Endometrial microvascular endothelial cells (primary cell): ENCODE results near the gene PPP1R15B. TPM values are rescaled to one million over a fixed set of nuclear protein-coding genes. Genes with fewer than 3 reads are reported as not detected.

Source experiments
- in situ Hi-C: cut with HindIII; loops from 2 replicates; pipeline ENCODE4 v1.10.0; 2017; ENCODE audit warnings: low sequenced_read_pairs, low pct_unique_long_range_greater_than_20kb; ENCODE audit errors: inconsistent ontology term
- total RNA-seq: library from RNA; depleted of rRNA; stranded (reverse); fragments of >200 nt; gene quantifications from one replicate; pipeline ENCODE4 v1.2.3, GENCODE V29; 2015; ENCODE audit errors: inconsistent ontology term

The PPP1R15B gene
- 39.4 TPM for total RNA-seq

GRCh38 chr1:204411451-204412204 is at the start of gene PPP1R15B:
TSS of gene PPP1R15B (minus strand) at chr1:204411817. CDS start at chr1:204411411, 406 bp downstream.
- in situ Hi-C loops, result no loop called here

GRCh38 chr1:204460346-204460745 is 48.7 kb upstream of the PPP1R15B start:
- in situ Hi-C loops, result no loop called here

- in situ Hi-C loops, result no loop called here
Observed at GRCh38 chr1:204459706-204460105, 48.1 kb upstream of the PPP1R15B start.

GRCh38 chr1:204457666-204458065 is 46.0 kb upstream of the PPP1R15B start:
- in situ Hi-C loops, result no loop called here

- in situ Hi-C loops, result no loop called here
Observed at GRCh38 chr1:204456826-204457442, 45.3 kb upstream of the PPP1R15B start.

- in situ Hi-C loops, result no loop called here
Observed at GRCh38 chr1:204455831-204456145, 44.2 kb upstream of the PPP1R15B start.

GRCh38 chr1:204455063-204455830 is 43.6 kb upstream of the PPP1R15B start:
- in situ Hi-C loops, result no loop called here

GRCh38 chr1:204454476-204454875 is 42.9 kb upstream of the PPP1R15B start:
- in situ Hi-C loops, result no loop called here

- in situ Hi-C loops, result no loop called here
Observed at GRCh38 chr1:204453141-204453772, 41.6 kb upstream of the PPP1R15B start.

GRCh38 chr1:204451352-204452124 is 39.9 kb upstream of the PPP1R15B start:
- in situ Hi-C loops, result no loop called here

- in situ Hi-C loops, result no loop called here
Observed at GRCh38 chr1:204450461-204451257, 39.0 kb upstream of the PPP1R15B start.

GRCh38 chr1:204449678-204450280 is 38.2 kb upstream of the PPP1R15B start:
- in situ Hi-C loops, result loop anchor here (5.0 kb wide), 1 partner anchor 53 kb away; no protein-coding TSS in a partner anchor

- in situ Hi-C loops, result loop anchor here (5.0 kb wide), 1 partner anchor 53 kb away; no protein-coding TSS in a partner anchor
Observed at GRCh38 chr1:204448991-204449677, 37.5 kb upstream of the PPP1R15B start.

- in situ Hi-C loops, result loop anchor here (5.0 kb wide), 1 partner anchor 54 kb away; no protein-coding TSS in a partner anchor
Observed at GRCh38 chr1:204448344-204448964, 36.8 kb upstream of the PPP1R15B start.

GRCh38 chr1:204447736-204448135 is 36.1 kb upstream of the PPP1R15B start:
- in situ Hi-C loops, result loop anchor here (5.0 kb wide), 1 partner anchor 55 kb away; no protein-coding TSS in a partner anchor

GRCh38 chr1:204447190-204447589 is 35.6 kb upstream of the PPP1R15B start:
- in situ Hi-C loops, result loop anchor here (5.0 kb wide), 1 partner anchor 55 kb away; no protein-coding TSS in a partner anchor
